TTC549 (cell line): Measurements from ENCODE around the gene KNCN.

Experiments
- FAIRE-seq: peaks from 2 replicates; lab custom pipeline; 2012; peaks lifted over from hg19 to GRCh38; lab: Jason Lieb, UNC

KNCN gene

GRCh38 chr1:46568461-46568891 is 17.0 kb upstream of the KNCN start:
- no peak for FAIRE-seq

GRCh38 chr1:46563341-46563740 is 11.9 kb upstream of the KNCN start:
- FAIRE-seq = no peak

- no peak for FAIRE-seq
Observed at GRCh38 chr1:46562498-46562897, 11.1 kb upstream of the KNCN start.

GRCh38 chr1:46558966-46559365 is 7.5 kb upstream of the KNCN start:
- FAIRE-seq = no peak

- FAIRE-seq = no peak
Observed at GRCh38 chr1:46558141-46558963, 6.9 kb upstream of the KNCN start.

- FAIRE-seq = no peak
Observed at GRCh38 chr1:46557403-46557802, 6.0 kb upstream of the KNCN start.

GRCh38 chr1:46556822-46557221 is 5.4 kb upstream of the KNCN start:
- FAIRE-seq = no peak

GRCh38 chr1:46555826-46556619 is 4.6 kb upstream of the KNCN start:
- no peak for FAIRE-seq

- FAIRE-seq = no peak
Observed at GRCh38 chr1:46554597-46555381, 3.3 kb upstream of the KNCN start.

- no peak for FAIRE-seq
Observed at GRCh38 chr1:46554236-46554596, 2.8 kb upstream of the KNCN start.

GRCh38 chr1:46553506-46553905 is 2.1 kb upstream of the KNCN start:
- FAIRE-seq = no peak

- FAIRE-seq = no peak
Observed at GRCh38 chr1:46552357-46553237, 1.1 kb upstream of the KNCN start.

GRCh38 chr1:46550751-46551231 is 656 bp downstream of the KNCN start:
- no peak for FAIRE-seq

- no peak for FAIRE-seq
Observed at GRCh38 chr1:46549697-46550681, 1.5 kb downstream of the KNCN start.

GRCh38 chr1:46547481-46548383 is 3.7 kb downstream of the KNCN start:
- no peak for FAIRE-seq

- FAIRE-seq = no peak
Observed at GRCh38 chr1:46546210-46546609, 5.2 kb downstream of the KNCN start.

GRCh38 chr1:46545784-46546183 is 5.7 kb downstream of the KNCN start:
- no peak for FAIRE-seq

GRCh38 chr1:46544561-46545240 is 6.7 kb downstream of the KNCN start:
- no peak for FAIRE-seq
